ENCODE results near the gene NEURL3. TPM values are rescaled to one million over a fixed set of nuclear protein-coding genes. Genes with fewer than 3 reads are reported as not detected.
"Not testable (repeated sequence)": the region's sequence is repeated elsewhere in the genome, so short reads cannot be mapped to it uniquely, and the experiment has no call there.

NEURL3 gene, protein sequence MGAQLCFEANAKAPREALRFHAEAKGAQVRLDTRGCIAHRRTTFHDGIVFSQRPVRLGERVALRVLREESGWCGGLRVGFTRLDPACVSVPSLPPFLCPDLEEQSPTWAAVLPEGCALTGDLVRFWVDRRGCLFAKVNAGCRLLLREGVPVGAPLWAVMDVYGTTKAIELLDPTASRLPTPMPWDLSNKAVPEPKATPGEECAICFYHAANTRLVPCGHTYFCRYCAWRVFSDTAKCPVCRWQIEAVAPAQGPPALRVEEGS
- under 1 TPM in 1 of 4 donors, not detected in 3; 0.40 TPM for total RNA-seq

DNA sequence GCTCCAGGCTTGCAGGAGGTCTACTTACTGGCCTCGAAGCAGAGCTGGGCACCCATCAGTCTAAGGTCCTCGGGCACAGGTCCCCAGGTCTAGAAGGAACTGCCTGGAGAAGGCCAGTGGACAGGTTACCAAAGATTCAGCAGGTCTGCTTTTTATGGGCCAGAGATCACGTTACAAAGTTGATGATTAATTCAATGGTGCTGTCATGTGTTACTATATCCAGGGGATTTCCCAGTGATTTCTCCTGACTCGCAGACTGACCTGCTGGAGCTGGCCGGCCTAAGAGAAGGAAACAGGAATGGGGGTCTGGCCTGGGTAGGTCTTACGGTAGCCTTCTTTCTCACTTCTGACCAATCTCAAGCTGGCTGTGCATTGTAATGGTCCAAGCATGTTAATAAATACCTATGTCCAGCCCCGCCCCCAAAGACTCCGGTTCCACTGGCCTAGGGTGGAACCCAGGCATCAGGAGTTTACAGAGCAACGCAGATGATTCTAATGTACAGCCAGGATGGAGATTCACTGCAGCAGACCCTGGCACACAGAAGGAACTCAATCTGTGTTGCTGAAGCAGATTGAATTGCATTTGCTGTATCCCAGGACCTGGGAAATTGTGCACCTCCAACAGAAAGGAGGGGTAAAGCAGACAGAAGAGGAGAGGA lies at the start of gene NEURL3:
TSS of gene NEURL3 (minus strand) at position 127 of the 659 bp plus-strand sequence. CDS start at position 56, 71 bp downstream.
- Histone ChIP-seq H3K4me3 (replicated peaks in 1 of 3) (no peak within 1 kb of the TSS), H3K36me3 (no peaks in the 10 kb centered on the region), H3K4me1 (peaks cover 9 to 17% of the 10 kb centered on the region in 2 donors), H3K9me3 (no peaks in the 10 kb centered on the region), H3K27ac (no peak within 1 kb of the TSS), H3K27me3 (peaks cover 3% of the 10 kb centered on the region)
- intact Hi-C loops (cut with DNase I) = loop anchor here (5.0 kb wide), 1 partner anchor 98 kb away; no protein-coding TSS in a partner anchor
- no peak for TF ChIP-seq POLR2A (IDR thresholded peaks at IDR 0.05)
- TF ChIP-seq, protein P1, sequence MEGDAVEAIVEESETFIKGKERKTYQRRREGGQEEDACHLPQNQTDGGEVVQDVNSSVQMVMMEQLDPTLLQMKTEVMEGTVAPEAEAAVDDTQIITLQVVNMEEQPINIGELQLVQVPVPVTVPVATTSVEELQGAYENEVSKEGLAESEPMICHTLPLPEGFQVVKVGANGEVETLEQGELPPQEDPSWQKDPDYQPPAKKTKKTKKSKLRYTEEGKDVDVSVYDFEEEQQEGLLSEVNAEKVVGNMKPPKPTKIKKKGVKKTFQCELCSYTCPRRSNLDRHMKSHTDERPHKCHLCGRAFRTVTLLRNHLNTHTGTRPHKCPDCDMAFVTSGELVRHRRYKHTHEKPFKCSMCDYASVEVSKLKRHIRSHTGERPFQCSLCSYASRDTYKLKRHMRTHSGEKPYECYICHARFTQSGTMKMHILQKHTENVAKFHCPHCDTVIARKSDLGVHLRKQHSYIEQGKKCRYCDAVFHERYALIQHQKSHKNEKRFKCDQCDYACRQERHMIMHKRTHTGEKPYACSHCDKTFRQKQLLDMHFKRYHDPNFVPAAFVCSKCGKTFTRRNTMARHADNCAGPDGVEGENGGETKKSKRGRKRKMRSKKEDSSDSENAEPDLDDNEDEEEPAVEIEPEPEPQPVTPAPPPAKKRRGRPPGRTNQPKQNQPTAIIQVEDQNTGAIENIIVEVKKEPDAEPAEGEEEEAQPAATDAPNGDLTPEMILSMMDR (IDR thresholded peaks at IDR 0.05) = no peak
- DNase-seq = no peak
- WGBS, 2 donors = 65 to 85% methylated on average over 8 to 9 of the region's 9 CpGs

DNA sequence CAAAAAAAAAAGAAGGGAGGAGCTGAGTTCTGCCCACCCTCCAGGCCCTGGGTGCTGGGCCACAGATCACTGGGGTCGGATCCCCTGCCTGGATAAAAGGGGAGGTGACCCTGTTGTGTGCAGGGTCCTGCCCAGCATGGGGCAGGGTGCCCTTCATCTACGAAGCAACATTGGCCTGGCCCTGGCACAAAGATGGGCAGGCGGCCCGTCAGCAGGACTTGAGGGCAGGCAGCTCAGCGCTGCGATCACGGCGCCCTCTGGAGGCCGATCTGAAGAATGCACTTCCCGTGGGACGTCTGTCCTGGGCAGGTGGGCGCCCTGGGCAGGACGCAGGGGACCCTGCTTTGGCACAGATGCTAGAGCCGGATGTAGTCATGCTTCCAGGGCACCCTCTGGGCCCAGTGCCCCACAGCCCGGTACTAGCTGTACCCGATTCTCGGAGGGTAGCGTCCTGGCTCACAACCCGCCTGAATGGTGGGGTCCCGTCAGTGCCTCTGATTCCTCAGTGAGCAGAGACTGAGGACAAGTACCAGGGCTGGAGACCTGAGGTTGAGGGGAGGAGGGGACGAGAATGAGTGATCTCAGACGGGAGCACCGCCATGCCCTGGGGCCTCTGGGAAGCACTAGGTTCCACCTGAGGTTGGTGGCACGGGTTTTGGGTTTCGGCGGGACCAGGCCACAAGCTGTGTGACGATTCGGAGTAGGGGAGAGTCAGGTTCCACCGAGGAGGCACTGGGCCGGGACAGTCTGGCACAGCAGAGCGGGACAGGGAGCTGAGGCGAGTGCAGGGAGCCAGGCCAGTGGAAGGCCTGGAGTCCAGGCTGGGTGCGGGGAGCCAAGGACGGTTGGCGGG lies 49.4 kb upstream of the NEURL3 start:
- TF ChIP-seq POLR2A (IDR thresholded peaks at IDR 0.05) = no peak
- TF ChIP-seq, protein P1 (IDR thresholded peaks at IDR 0.05) = peak; percentile 72 to 95 (median 82)
- H3K4me1 ChIP-seq = no peaks in the 10 kb centered on the region
- DNase-seq = peak; percentile 54 to 71

DNA sequence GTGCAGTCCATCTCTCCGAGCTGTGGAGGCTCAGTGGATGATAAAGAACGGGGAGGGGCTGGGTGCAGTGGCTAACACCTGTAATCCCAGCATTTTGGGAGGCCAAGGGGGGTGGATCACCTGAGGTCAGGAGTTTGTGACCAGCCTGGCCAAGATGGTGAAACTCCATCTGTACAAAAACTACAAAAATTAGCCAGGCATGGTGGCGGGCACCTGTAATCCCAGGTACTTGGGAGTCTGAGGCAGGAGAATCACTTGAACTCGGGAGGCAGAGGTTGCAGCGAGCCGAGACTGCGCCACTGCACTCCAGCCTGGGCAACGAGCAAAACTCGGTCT lies 48.8 kb upstream of the NEURL3 start:
- 36 to 46% methylated on average over 9 of the region's 9 CpGs for WGBS, 2 donors
- H3K36me3 ChIP-seq = peaks cover 8 to 11% of the 10 kb centered on the region in 2 donors
- H3K4me3 ChIP-seq (replicated peaks in 1 of 3) = not testable (repeated sequence)

More for the DNA sequence above, 49.4 kb upstream of the NEURL3 start:
- Histone ChIP-seq H3K27ac (no peak overlapping the region), H3K4me3 (replicated peaks in 1 of 3) (no peak overlapping the region), H3K9me3 (no peaks in the 10 kb centered on the region), H3K27me3 (no peaks in the 10 kb centered on the region), H3K36me3 (peaks cover 8 to 11% of the 10 kb centered on the region in 2 donors)
- WGBS, 2 donors = 43 to 58% methylated on average over 18 to 35 of the region's 35 CpGs
- intact Hi-C loops (cut with DNase I) = no loop called here

DNA sequence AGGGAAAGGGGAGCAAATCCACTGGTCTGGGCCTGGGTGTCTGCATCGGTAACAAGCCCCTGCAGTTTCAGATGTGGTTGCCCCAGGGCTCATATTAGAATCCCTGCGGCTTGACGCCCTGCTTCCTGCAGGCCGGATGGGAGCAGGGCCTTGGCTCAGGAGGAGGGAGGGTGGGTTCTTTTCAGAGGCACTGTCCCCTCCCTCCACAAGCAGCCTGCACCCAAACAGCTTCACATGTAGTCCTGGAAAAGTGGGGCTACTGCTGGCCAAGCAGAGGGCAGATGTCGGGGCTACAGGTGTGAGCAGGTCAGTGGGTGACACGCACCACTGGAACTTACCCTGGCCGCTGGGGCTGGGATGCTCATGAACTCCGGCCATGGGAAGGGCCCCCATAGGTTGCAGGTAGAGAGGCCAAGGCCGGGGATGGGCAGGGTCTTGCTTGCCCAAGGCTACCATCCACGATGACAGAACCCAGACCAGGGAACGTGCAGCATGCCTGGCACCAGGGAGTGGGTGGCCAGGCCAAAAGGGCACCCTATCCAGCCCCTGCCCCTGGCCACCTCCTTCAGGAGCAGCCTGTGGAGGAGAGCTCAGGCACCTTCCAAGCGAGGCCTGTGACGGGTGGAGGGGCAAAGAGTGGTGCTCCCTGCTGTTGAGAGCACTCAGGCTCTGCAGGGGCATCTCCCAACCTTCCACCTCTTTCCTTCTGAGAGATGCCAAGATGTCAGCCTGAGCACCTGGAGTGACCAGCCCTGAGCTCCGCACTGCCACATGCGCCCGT lies 48.2 kb upstream of the NEURL3 start:
- DNase-seq = no peak
- 88 to 94% methylated on average over 14 to 16 of the region's 16 CpGs for WGBS, 2 donors
- Histone ChIP-seq H3K36me3 (peaks cover 8 to 11% of the 10 kb centered on the region in 2 donors), H3K4me3 (replicated peaks in 1 of 3) (no peak overlapping the region), H3K27me3 (no peaks in the 10 kb centered on the region), H3K27ac (no peak overlapping the region), H3K4me1 (no peaks in the 10 kb centered on the region), H3K9me3 (no peaks in the 10 kb centered on the region)
- TF ChIP-seq POLR2A (IDR thresholded peaks at IDR 0.05) = no peak
- TF ChIP-seq, protein P1 (IDR thresholded peaks at IDR 0.05) = no peak
- intact Hi-C loops (cut with DNase I) = no loop called here

More for the DNA sequence above, 48.8 kb upstream of the NEURL3 start:
- DNase-seq; H3K4me1 ChIP-seq; H3K9me3 ChIP-seq; intact Hi-C loops (cut with DNase I); H3K27me3 ChIP-seq; H3K27ac ChIP-seq: not testable (repeated sequence)
